MM.1S (cell line): ENCODE results near the gene PTPRN2.

Experiments
- DNase-seq: peaks from one replicate; pipeline ENCODE4 v3.0.0-alpha.2; 2015
- H2AFZ ChIP-seq: fragments of 300-600 bp; sonication (generic); 2 replicates; pipeline ENCODE4 v1.6.0; 2016; ENCODE audit warnings: antibody characterized with exemption, low read length
- H3F3A ChIP-seq: fragments of 300-600 bp; sonication (generic); 2 replicates; pipeline ENCODE4 v1.6.1; 2016; ENCODE audit warnings: mild to moderate bottlenecking, antibody characterized with exemption, low read length, moderate library complexity, mixed read lengths; ENCODE audit not compliant: insufficient read depth
- H3K27ac ChIP-seq: fragments of 300-600 bp; sonication (generic); 2 replicates; pipeline ENCODE4 v1.5.1; 2016; ENCODE audit warnings: mild to moderate bottlenecking, low read length
- H3K27me3 ChIP-seq: fragments of 300-600 bp; sonication (generic); replicated peaks from 2 replicates; pipeline ENCODE4 v1.6.0; 2016; ENCODE audit warnings: low read length; ENCODE audit not compliant: insufficient read depth
- H3K36me3 ChIP-seq: fragments of 300-600 bp; sonication (generic); replicated peaks from 2 replicates; pipeline ENCODE4 v1.6.1; 2016; ENCODE audit warnings: mild to moderate bottlenecking, low read length, mixed read lengths; ENCODE audit not compliant: insufficient read depth
- H3K4me1 ChIP-seq: fragments of 300-600 bp; sonication (generic); 2 replicates; pipeline ENCODE4 v1.6.1; 2016; ENCODE audit warnings: low read length, mixed read lengths
- H3K4me2 ChIP-seq: fragments of 300-600 bp; sonication (generic); 2 replicates; pipeline ENCODE4 v1.6.0; 2016; ENCODE audit warnings: low read depth, low read length
- H3K4me3 ChIP-seq: fragments of 300-600 bp; sonication (generic); 2 replicates; pipeline ENCODE4 v1.5.1; 2016; ENCODE audit warnings: low read length, mixed read lengths
- H3K79me2 ChIP-seq: fragments of 300-600 bp; sonication (generic); 2 replicates; pipeline ENCODE4 v1.6.1; 2016; ENCODE audit warnings: mixed run types, low read length, mixed read lengths
- H3K9ac ChIP-seq: fragments of 300-600 bp; sonication (generic); 2 replicates; pipeline ENCODE4 v1.6.1; 2016; ENCODE audit warnings: low read length, mixed read lengths
- H3K9me2 ChIP-seq: fragments of 300-600 bp; sonication (generic); replicated peaks from 2 replicates; pipeline ENCODE4 v1.6.1; 2016; ENCODE audit warnings: mild to moderate bottlenecking, low read length, mixed read lengths; ENCODE audit not compliant: insufficient read depth
- H3K9me3 ChIP-seq: fragments of 300-600 bp; sonication (generic); replicated peaks from 2 replicates; pipeline ENCODE4 v1.6.1; 2016; ENCODE audit warnings: mild to moderate bottlenecking, low read length, mixed read lengths; ENCODE audit not compliant: insufficient read depth
- H4K20me1 ChIP-seq: fragments of 300-600 bp; sonication (generic); 2 replicates; pipeline ENCODE4 v1.6.1; 2016; ENCODE audit warnings: mild to moderate bottlenecking, low read length, moderate library complexity, mixed read lengths; ENCODE audit not compliant: insufficient read depth
- EZH2 ChIP-seq: fragments of 300-600 bp; sonication (generic); optimal IDR thresholded peaks from 2 replicates; pipeline ENCODE3; 2017; ENCODE audit warnings: low read depth, mild to moderate bottlenecking, antibody characterized with exemption, low read length, mixed read lengths
- EZH2phosphoT487 ChIP-seq: fragments of 300-600 bp; sonication (generic); IDR thresholded peaks from 2 replicates; pipeline ENCODE4 v1.6.1; 2018; ENCODE audit warnings: antibody characterized with exemption, low read length
- TF ChIP-seq, protein P1 (sequence below): fragments of 300-600 bp; sonication (generic); IDR thresholded peaks from 2 replicates; pipeline ENCODE4 v1.5.1; 2016; ENCODE audit warnings: antibody characterized with exemption, low read length, mixed read lengths

PTPRN2 gene

DNA sequence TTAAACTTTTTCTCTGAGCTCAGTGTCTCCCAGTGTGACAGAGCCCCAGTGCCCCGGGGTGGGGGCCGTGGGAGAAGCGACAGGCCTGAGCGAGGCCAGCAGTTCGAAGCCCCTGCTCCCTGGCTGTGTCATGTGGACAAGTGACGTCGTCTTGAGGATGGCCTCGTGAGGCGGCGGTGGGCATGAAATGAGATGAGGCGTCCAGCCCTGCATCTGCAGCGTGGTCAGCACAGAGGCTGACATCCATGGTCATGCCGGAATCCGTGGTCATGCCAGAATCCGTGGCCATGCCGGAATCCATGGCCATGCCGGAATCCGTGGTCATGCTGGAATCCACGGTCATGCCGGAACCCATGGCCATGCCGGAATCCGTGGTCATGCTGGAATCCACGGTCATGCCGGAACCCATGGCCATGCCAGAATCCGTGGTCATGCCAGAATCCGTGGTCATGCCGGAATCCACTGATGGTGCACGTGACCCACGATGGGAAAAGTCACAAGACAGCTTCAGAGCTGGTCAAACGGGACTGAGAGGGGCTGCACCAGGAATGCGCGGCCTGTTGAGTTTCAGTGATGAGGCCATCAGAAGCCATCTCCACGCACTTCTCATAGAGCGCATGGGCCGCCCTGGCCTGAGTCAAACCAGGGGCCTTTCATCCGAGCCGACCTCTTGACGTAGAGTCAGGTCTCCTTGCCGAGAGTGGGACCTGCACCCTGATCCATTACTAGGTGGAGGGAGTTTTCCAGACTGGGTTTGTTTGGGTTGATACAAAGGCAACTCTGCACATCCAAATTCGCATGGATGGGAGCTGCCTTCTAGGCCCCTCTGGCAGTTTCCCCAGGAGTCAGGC is 342.5 kb downstream of the PTPRN2 start:
- H3K9me3 ChIP-seq: no peaks in the 10 kb centered on the region
- H3K27ac ChIP-seq: no peak overlapping the region
- TF ChIP-seq EZH2 (no peak), EZH2phosphoT487 (no peak)
- TF ChIP-seq, protein P1, sequence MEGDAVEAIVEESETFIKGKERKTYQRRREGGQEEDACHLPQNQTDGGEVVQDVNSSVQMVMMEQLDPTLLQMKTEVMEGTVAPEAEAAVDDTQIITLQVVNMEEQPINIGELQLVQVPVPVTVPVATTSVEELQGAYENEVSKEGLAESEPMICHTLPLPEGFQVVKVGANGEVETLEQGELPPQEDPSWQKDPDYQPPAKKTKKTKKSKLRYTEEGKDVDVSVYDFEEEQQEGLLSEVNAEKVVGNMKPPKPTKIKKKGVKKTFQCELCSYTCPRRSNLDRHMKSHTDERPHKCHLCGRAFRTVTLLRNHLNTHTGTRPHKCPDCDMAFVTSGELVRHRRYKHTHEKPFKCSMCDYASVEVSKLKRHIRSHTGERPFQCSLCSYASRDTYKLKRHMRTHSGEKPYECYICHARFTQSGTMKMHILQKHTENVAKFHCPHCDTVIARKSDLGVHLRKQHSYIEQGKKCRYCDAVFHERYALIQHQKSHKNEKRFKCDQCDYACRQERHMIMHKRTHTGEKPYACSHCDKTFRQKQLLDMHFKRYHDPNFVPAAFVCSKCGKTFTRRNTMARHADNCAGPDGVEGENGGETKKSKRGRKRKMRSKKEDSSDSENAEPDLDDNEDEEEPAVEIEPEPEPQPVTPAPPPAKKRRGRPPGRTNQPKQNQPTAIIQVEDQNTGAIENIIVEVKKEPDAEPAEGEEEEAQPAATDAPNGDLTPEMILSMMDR: no peak

DNA sequence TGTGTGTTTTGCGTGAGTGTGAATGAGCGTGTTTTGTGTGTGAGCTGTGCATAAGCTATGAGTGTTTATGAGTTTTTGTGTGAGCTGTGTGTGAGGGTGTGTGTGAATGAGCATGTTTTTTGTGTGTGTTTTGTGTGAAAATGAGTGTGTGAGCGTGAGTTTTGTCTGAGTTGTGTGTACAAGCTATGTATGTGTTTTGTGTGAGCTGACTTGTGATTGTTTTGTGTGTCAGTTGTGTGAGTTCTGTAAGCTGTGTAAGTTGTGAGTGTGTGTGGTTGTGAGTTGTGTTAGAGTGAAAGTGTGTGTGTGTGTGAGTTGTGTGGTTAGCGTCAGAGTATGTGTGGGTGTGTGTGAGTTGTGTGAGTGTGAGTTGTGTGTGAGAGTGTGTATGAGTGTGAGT is 343.2 kb downstream of the PTPRN2 start:
- Histone ChIP-seq H3K9ac (no peak overlapping the region), H2AFZ (no peak overlapping the region), H3F3A (no peaks in the 10 kb centered on the region), H4K20me1 (no peaks in the 10 kb centered on the region), H3K79me2 (no peaks in the 10 kb centered on the region), H3K27ac (no peak overlapping the region), H3K4me3 (no peak overlapping the region), H3K4me2 (no peak overlapping the region), H3K36me3 (no peaks in the 10 kb centered on the region), H3K9me3 (no peaks in the 10 kb centered on the region), H3K4me1 (no peaks in the 10 kb centered on the region), H3K27me3 (peaks cover 56% of the 10 kb centered on the region), H3K9me2 (no peaks in the 10 kb centered on the region)
- TF ChIP-seq EZH2phosphoT487 (no peak), EZH2 (no peak)
- TF ChIP-seq, protein P1: no peak
- no peak for DNase-seq

More for the DNA sequence above, 342.5 kb downstream of the PTPRN2 start:
- DNase-seq: no peak
- no peaks in the 10 kb centered on the region for H3F3A ChIP-seq
- peaks cover 50% of the 10 kb centered on the region for H3K27me3 ChIP-seq
- no peaks in the 10 kb centered on the region for H3K36me3 ChIP-seq
- H2AFZ ChIP-seq: no peak overlapping the region
- H4K20me1 ChIP-seq: no peaks in the 10 kb centered on the region
- no peaks in the 10 kb centered on the region for H3K4me1 ChIP-seq
- no peak overlapping the region for H3K4me3 ChIP-seq
- no peaks in the 10 kb centered on the region for H3K79me2 ChIP-seq
- no peak overlapping the region for H3K9ac ChIP-seq
- H3K4me2 ChIP-seq: no peak overlapping the region
- no peaks in the 10 kb centered on the region for H3K9me2 ChIP-seq

DNA sequence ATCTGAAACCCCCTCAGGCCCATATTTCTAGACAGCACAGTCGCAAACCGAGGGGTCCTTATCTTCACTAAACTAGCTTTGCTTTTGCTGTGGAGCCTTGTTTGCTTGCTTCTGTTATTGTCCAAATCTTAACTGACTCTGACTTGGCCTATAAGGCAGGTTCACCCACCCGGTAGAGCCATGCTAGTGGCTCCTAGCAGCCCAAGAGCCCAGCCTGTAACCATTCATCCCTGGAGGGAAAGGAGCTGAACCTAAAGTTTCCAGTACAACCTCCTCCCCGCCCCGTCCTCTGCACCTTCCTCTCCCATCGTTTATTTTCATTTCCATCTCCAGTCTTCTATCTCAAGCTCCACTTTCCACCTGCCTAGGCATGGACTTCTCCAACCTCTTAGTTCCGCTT is 345.7 kb downstream of the PTPRN2 start:
- H3K27me3 ChIP-seq: peaks cover 75% of the 10 kb centered on the region
- no peak overlapping the region for H3K9ac ChIP-seq
- no peak for DNase-seq
- no peak overlapping the region for H3K27ac ChIP-seq
- no peaks in the 10 kb centered on the region for H3K79me2 ChIP-seq
- H3K4me2 ChIP-seq: no peak overlapping the region
- no peaks in the 10 kb centered on the region for H3K4me1 ChIP-seq
- H3K9me2 ChIP-seq: no peaks in the 10 kb centered on the region
- no peaks in the 10 kb centered on the region for H3F3A ChIP-seq
- no peaks in the 10 kb centered on the region for H3K36me3 ChIP-seq
- no peak for TF ChIP-seq EZH2phosphoT487
- no peak overlapping the region for H2AFZ ChIP-seq
- no peaks in the 10 kb centered on the region for H4K20me1 ChIP-seq
- H3K9me3 ChIP-seq: no peaks in the 10 kb centered on the region
- H3K4me3 ChIP-seq: no peak overlapping the region

DNA sequence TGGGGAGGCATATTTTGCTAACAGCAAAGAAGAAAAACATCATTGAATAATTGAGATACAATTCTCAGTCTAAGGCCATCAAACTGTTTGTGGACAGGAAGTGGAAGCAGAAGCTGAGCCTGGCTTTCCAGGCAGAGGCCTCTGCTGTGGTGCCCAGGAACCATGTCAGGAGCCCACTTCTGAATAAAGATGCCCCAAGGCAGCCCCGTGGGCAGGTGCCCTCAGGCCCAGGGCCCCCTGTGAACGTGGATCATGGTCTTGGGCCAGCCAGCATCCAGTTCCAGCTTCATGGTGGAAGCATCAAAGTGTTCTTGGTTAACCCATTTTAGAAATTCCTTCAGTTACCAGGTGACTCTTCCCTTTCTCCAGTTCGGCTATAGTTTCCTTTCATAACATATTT is 346.8 kb downstream of the PTPRN2 start:
- no peak for DNase-seq
- Histone ChIP-seq H3K27ac (no peak overlapping the region), H3K4me2 (no peak overlapping the region), H3K79me2 (no peaks in the 10 kb centered on the region), H2AFZ (no peak overlapping the region), H3K9ac (no peak overlapping the region), H3K4me3 (no peak overlapping the region), H3K9me3 (no peaks in the 10 kb centered on the region), H3F3A (no peaks in the 10 kb centered on the region), H3K36me3 (no peaks in the 10 kb centered on the region), H3K27me3 (peaks cover 80% of the 10 kb centered on the region), H4K20me1 (no peaks in the 10 kb centered on the region), H3K9me2 (no peaks in the 10 kb centered on the region), H3K4me1 (no peaks in the 10 kb centered on the region)
- TF ChIP-seq, protein P1: no peak
- TF ChIP-seq EZH2phosphoT487: no peak
- TF ChIP-seq EZH2: no peak
